Kidney epithelial cell (primary cell): Measurements from ENCODE around the gene PRTN3. TPM values are rescaled to one million over a fixed set of nuclear protein-coding genes. Genes with fewer than 3 reads are reported as not detected.

Source experiments
- DNase-seq: peaks from one replicate; pipeline ENCODE4 v3.0.0-alpha.2; 2010; ENCODE audit warnings: low read depth
- H3K27me3 ChIP-seq: 2 replicates; pipeline ENCODE4 v1.6.0; 2011; ENCODE audit warnings: low read length; ENCODE audit not compliant: control insufficient read depth, insufficient read depth
- H3K36me3 ChIP-seq: 2 replicates; pipeline ENCODE4 v1.5.1; 2011; ENCODE audit warnings: low read length; ENCODE audit not compliant: control insufficient read depth, insufficient read depth
- H3K4me3 ChIP-seq: 2 replicates; pipeline ENCODE4 v1.5.1; 2011; ENCODE audit warnings: low read depth, mild to moderate bottlenecking, control low read depth, low read length
- total RNA-seq: library from RNA; depleted of rRNA; stranded (reverse); fragments of >200 nt; gene quantifications from 2 replicates; pipeline ENCODE4 v1.2.3, GENCODE V29; 2015
- TF ChIP-seq, protein P1 (sequence below): IDR thresholded peaks from 2 replicates; pipeline ENCODE4 v1.5.1; 2011; ENCODE audit warnings: mild to moderate bottlenecking, moderate library complexity, low read length, control low read depth, inconsistent platforms; ENCODE audit not compliant: insufficient read depth, poor library complexity, severe bottlenecking

PRTN3 gene
- total RNA-seq, 1 donor from 2014 or later = not detected

- Histone ChIP-seq H3K27me3 (no peaks in the 10 kb centered on the region), H3K36me3 (peaks cover 10% of the 10 kb centered on the region), H3K4me3 (no peak overlapping the region)
- TF ChIP-seq, protein P1, sequence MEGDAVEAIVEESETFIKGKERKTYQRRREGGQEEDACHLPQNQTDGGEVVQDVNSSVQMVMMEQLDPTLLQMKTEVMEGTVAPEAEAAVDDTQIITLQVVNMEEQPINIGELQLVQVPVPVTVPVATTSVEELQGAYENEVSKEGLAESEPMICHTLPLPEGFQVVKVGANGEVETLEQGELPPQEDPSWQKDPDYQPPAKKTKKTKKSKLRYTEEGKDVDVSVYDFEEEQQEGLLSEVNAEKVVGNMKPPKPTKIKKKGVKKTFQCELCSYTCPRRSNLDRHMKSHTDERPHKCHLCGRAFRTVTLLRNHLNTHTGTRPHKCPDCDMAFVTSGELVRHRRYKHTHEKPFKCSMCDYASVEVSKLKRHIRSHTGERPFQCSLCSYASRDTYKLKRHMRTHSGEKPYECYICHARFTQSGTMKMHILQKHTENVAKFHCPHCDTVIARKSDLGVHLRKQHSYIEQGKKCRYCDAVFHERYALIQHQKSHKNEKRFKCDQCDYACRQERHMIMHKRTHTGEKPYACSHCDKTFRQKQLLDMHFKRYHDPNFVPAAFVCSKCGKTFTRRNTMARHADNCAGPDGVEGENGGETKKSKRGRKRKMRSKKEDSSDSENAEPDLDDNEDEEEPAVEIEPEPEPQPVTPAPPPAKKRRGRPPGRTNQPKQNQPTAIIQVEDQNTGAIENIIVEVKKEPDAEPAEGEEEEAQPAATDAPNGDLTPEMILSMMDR = no peak
- DNase-seq = no peak
Observed at GRCh38 chr19:803099-803561, 37.7 kb upstream of the PRTN3 start.

DNA sequence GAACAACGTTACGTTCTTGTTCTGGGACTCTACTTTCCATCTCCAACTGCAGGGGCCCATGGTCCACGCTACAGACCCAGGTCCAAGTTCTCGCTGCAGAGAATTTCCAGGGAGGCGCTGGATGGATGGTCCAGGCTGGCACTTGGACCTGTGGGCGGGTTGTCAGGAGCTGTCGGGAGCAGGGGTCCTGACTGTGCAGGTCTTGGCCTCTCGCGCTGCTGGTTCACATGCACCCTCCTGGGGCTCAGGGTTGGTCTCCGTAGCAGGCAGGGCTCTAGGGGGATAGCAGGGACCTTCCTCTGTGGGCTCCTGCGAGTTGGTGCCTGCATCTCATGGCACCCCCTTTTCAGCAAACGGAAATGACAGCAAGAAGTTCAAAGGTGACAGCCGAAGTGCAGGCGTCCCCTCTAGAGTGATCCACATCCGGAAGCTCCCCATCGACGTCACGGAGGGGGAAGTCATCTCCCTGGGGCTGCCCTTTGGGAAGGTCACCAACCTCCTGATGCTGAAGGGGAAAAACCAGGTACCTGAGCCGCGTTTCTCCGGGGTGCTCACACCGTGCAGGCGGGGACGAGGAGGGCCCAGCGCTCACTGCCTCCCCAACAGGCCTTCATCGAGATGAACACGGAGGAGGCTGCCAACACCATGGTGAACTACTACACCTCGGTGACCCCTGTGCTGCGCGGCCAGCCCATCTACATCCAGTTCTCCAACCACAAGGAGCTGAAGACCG, 36.9 kb upstream of the PRTN3 start:
- peaks cover 10% of the 10 kb centered on the region for H3K36me3 ChIP-seq
- no peak overlapping the region for H3K4me3 ChIP-seq
- TF ChIP-seq, protein P1 = no peak
- no peak for DNase-seq
- no peaks in the 10 kb centered on the region for H3K27me3 ChIP-seq

GRCh38 chr19:804419-805165, 36.2 kb upstream of the PRTN3 start:
- Histone ChIP-seq H3K4me3 (no peak overlapping the region), H3K27me3 (no peaks in the 10 kb centered on the region), H3K36me3 (peaks cover 7% of the 10 kb centered on the region)
- DNase-seq = no peak
- TF ChIP-seq, protein P1 = no peak

DNA sequence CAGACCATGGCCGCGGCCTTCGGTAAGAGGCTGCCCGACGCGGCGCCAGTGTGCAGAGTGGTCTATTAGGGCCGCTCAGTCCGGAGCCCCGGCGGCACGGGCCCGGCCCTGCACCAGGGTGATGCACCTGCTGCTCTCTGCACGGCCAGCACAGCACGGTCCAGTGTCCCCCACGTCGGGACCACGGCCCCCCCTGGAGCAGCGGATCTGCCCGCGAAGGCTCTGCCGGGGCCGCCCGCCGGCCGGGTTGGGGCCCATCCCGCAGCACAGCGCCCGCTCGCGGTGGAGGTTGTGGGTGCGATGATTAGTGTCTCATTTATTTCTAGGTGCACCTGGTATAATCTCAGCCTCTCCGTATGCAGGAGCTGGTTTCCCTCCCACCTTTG, 35.6 kb upstream of the PRTN3 start:
- DNase-seq = no peak
- TF ChIP-seq, protein P1 = no peak
- H3K36me3 ChIP-seq = peaks cover 7% of the 10 kb centered on the region

GRCh38 chr19:805600-806550, 34.9 kb upstream of the PRTN3 start:
- H3K4me3 ChIP-seq = no peak overlapping the region
- TF ChIP-seq, protein P1 = no peak
- DNase-seq = no peak
- H3K27me3 ChIP-seq = no peaks in the 10 kb centered on the region
- peaks cover 7% of the 10 kb centered on the region for H3K36me3 ChIP-seq

More for the DNA sequence above, 35.6 kb upstream of the PRTN3 start:
- H3K27me3 ChIP-seq = no peaks in the 10 kb centered on the region
- no peak overlapping the region for H3K4me3 ChIP-seq
